HG03025 (cell line): ENCODE results near the gene GNAL.
"Not testable (repeated sequence)": the region's sequence is repeated elsewhere in the genome, so short reads cannot be mapped to it uniquely, and the experiment has no call there.

ENCODE experiments used
- ATAC-seq: cut with Tn5 transposase; IDR thresholded peaks from one replicate; pipeline ENCODE4 v1.9.1; 2021; ENCODE audit warnings: mild to moderate bottlenecking, moderate library complexity; ENCODE audit not compliant: unreplicated experiment, low FRiP score

The GNAL gene

GRCh38 chr18:11891737-11892136 lies 202.7 kb downstream of the GNAL start:
- no peak for ATAC-seq

GRCh38 chr18:11892438-11892837 lies 203.4 kb downstream of the GNAL start:
- ATAC-seq, result not testable (repeated sequence)

- ATAC-seq, result no peak
Measured at GRCh38 chr18:11897781-11898180, 208.7 kb downstream of the GNAL start.

- no peak for ATAC-seq
Measured at GRCh38 chr18:11899063-11899462, 210.0 kb downstream of the GNAL start.

GRCh38 chr18:11901826-11902438 lies 212.9 kb downstream of the GNAL start:
- no peak for ATAC-seq

- ATAC-seq, result no peak
Measured at GRCh38 chr18:11902522-11903292, 213.6 kb downstream of the GNAL start.

- no peak for ATAC-seq
Measured at GRCh38 chr18:11905613-11906012, 216.5 kb downstream of the GNAL start.

- no peak for ATAC-seq
Measured at GRCh38 chr18:11906176-11906575, 217.1 kb downstream of the GNAL start.

- no peak for ATAC-seq
Measured at GRCh38 chr18:11906926-11907874, 218.1 kb downstream of the GNAL start.

GRCh38 chr18:11908182-11909060 lies 219.4 kb downstream of the GNAL start, which contains the start of gene MPPE1:
MPPE1 (minus strand) TSS chr18:11908317; CDS start chr18:11897264, 11,053 bp downstream.
- peak; percentile 84 for ATAC-seq

- ATAC-seq, result no peak
Measured at GRCh38 chr18:11909061-11909455, 220.0 kb downstream of the GNAL start.

GRCh38 chr18:11909591-11910026 lies 220.5 kb downstream of the GNAL start:
- ATAC-seq, result no peak

- ATAC-seq, result not testable (repeated sequence)
Measured at GRCh38 chr18:11916880-11917279, 227.8 kb downstream of the GNAL start.

- not testable (repeated sequence) for ATAC-seq
Measured at GRCh38 chr18:11919522-11919921, 230.5 kb downstream of the GNAL start.

GRCh38 chr18:11923450-11923849 lies 234.4 kb downstream of the GNAL start:
- ATAC-seq, result no peak

- no peak for ATAC-seq
Measured at GRCh38 chr18:11925800-11926481, 236.9 kb downstream of the GNAL start.

- ATAC-seq, result no peak
Measured at GRCh38 chr18:11927497-11927896, 238.4 kb downstream of the GNAL start.

- no peak for ATAC-seq
Measured at GRCh38 chr18:11932393-11932792, 243.3 kb downstream of the GNAL start.
